ENCODE measurements around the gene PRKAG2.

The PRKAG2 gene

GRCh38 chr7:151608031-151608551 lies 268.8 kb downstream of the PRKAG2 start:
- H3K36me3 ChIP-seq (ENCODE audit: control insufficient read depth in 2 of 2, insufficient read depth in 2 of 2, low read length in 2 of 2) = peaks cover 3 to 11% of the 10 kb centered on the region in 2 donors
- H3K9me3 ChIP-seq (ENCODE audit: control insufficient read depth in 2 of 2, low read length in 2 of 2) = no peaks in the 10 kb centered on the region
- H3K27me3 ChIP-seq (ENCODE audit: control insufficient read depth in 1 of 2, insufficient read depth in 2 of 2, low read length in 2 of 2) = no peaks in the 10 kb centered on the region
- no peak overlapping the region for H3K4me3 ChIP-seq (ENCODE audit: low read length in 2 of 2)
- H3K9ac ChIP-seq (ENCODE audit: low read length in 2 of 2) = no peak overlapping the region
- H3K4me1 ChIP-seq (ENCODE audit: control insufficient read depth, insufficient read depth, low read length) = peaks cover 9% of the 10 kb centered on the region
- no peak overlapping the region for H3K27ac ChIP-seq (ENCODE audit: low read length)

GRCh38 chr7:151607464-151607867 lies 269.4 kb downstream of the PRKAG2 start:
- Histone ChIP-seq H3K4me1 (ENCODE audit: control insufficient read depth, insufficient read depth, low read length) (peaks cover 9% of the 10 kb centered on the region), H3K9ac (ENCODE audit: low read length in 2 of 2) (no peak overlapping the region), H3K36me3 (ENCODE audit: control insufficient read depth in 2 of 2, insufficient read depth in 2 of 2, low read length in 2 of 2) (peaks cover 3 to 14% of the 10 kb centered on the region in 2 donors), H3K9me3 (ENCODE audit: control insufficient read depth in 2 of 2, low read length in 2 of 2) (no peaks in the 10 kb centered on the region), H3K27ac (ENCODE audit: low read length) (no peak overlapping the region), H3K4me3 (ENCODE audit: low read length in 2 of 2) (no peak overlapping the region), H3K27me3 (ENCODE audit: control insufficient read depth in 1 of 2, insufficient read depth in 2 of 2, low read length in 2 of 2) (no peaks in the 10 kb centered on the region)

GRCh38 chr7:151603951-151604350 lies 273.0 kb downstream of the PRKAG2 start:
- Histone ChIP-seq H3K4me1 (ENCODE audit: control insufficient read depth, insufficient read depth, low read length) (peaks cover 30% of the 10 kb centered on the region), H3K27me3 (ENCODE audit: control insufficient read depth in 1 of 2, insufficient read depth in 2 of 2, low read length in 2 of 2) (no peaks in the 10 kb centered on the region), H3K27ac (ENCODE audit: low read length) (no peak overlapping the region), H3K9me3 (ENCODE audit: control insufficient read depth in 2 of 2, low read length in 2 of 2) (no peaks in the 10 kb centered on the region), H3K4me3 (ENCODE audit: low read length in 2 of 2) (no peak overlapping the region), H3K36me3 (ENCODE audit: control insufficient read depth in 2 of 2, insufficient read depth in 2 of 2, low read length in 2 of 2) (peaks cover 3 to 13% of the 10 kb centered on the region in 2 donors), H3K9ac (ENCODE audit: low read length in 2 of 2) (no peak overlapping the region)

GRCh38 chr7:151601521-151602305 lies 275.2 kb downstream of the PRKAG2 start:
- H3K4me1 ChIP-seq (ENCODE audit: control insufficient read depth, insufficient read depth, low read length) = peaks cover 28% of the 10 kb centered on the region
- H3K36me3 ChIP-seq (ENCODE audit: control insufficient read depth in 2 of 2, insufficient read depth in 2 of 2, low read length in 2 of 2) = peaks cover 3 to 13% of the 10 kb centered on the region in 2 donors
- H3K27me3 ChIP-seq (ENCODE audit: control insufficient read depth in 1 of 2, insufficient read depth in 2 of 2, low read length in 2 of 2) = no peaks in the 10 kb centered on the region
- H3K4me3 ChIP-seq (ENCODE audit: low read length in 2 of 2) = no peak overlapping the region
- no peak overlapping the region for H3K9ac ChIP-seq (ENCODE audit: low read length in 2 of 2)
- no peak overlapping the region for H3K27ac ChIP-seq (ENCODE audit: low read length)
- no peaks in the 10 kb centered on the region for H3K9me3 ChIP-seq (ENCODE audit: control insufficient read depth in 2 of 2, low read length in 2 of 2)

- Histone ChIP-seq H3K9ac (ENCODE audit: low read length in 2 of 2) (peak overlapping the region; percentile 55 to 59), H3K4me1 (ENCODE audit: control insufficient read depth, insufficient read depth, low read length) (peaks cover 28% of the 10 kb centered on the region), H3K27ac (ENCODE audit: low read length) (peak overlapping the region; percentile 78), H3K36me3 (ENCODE audit: control insufficient read depth in 2 of 2, insufficient read depth in 2 of 2, low read length in 2 of 2) (peaks cover 3 to 13% of the 10 kb centered on the region in 2 donors), H3K9me3 (ENCODE audit: control insufficient read depth in 2 of 2, low read length in 2 of 2) (no peaks in the 10 kb centered on the region), H3K27me3 (ENCODE audit: control insufficient read depth in 1 of 2, insufficient read depth in 2 of 2, low read length in 2 of 2) (no peaks in the 10 kb centered on the region), H3K4me3 (ENCODE audit: low read length in 2 of 2) (peak overlapping the region; percentile 42 to 55)
Observed at GRCh38 chr7:151600331-151600730, 276.6 kb downstream of the PRKAG2 start.

GRCh38 chr7:151599401-151600227 lies 277.3 kb downstream of the PRKAG2 start:
- no peaks in the 10 kb centered on the region for H3K9me3 ChIP-seq (ENCODE audit: control insufficient read depth in 2 of 2, low read length in 2 of 2)
- H3K4me1 ChIP-seq (ENCODE audit: control insufficient read depth, insufficient read depth, low read length) = peaks cover 28% of the 10 kb centered on the region
- peaks cover 3 to 16% of the 10 kb centered on the region in 2 donors for H3K36me3 ChIP-seq (ENCODE audit: control insufficient read depth in 2 of 2, insufficient read depth in 2 of 2, low read length in 2 of 2)
- peak overlapping the region; percentile 78 for H3K27ac ChIP-seq (ENCODE audit: low read length)
- no peaks in the 10 kb centered on the region for H3K27me3 ChIP-seq (ENCODE audit: control insufficient read depth in 1 of 2, insufficient read depth in 2 of 2, low read length in 2 of 2)
- H3K9ac ChIP-seq (ENCODE audit: low read length in 2 of 2) = peak overlapping the region; percentile 55 to 59
- H3K4me3 ChIP-seq (ENCODE audit: low read length in 2 of 2) = peak overlapping the region; percentile 42 to 55

- no peak overlapping the region for H3K27ac ChIP-seq (ENCODE audit: low read length)
- peaks cover 0 to 11% of the 10 kb centered on the region in 2 donors for H3K36me3 ChIP-seq (ENCODE audit: control insufficient read depth in 2 of 2, insufficient read depth in 2 of 2, low read length in 2 of 2)
- no peak overlapping the region for H3K4me3 ChIP-seq (ENCODE audit: low read length in 2 of 2)
- no peaks in the 10 kb centered on the region for H3K9me3 ChIP-seq (ENCODE audit: control insufficient read depth in 2 of 2, low read length in 2 of 2)
- H3K27me3 ChIP-seq (ENCODE audit: control insufficient read depth in 1 of 2, insufficient read depth in 2 of 2, low read length in 2 of 2) = no peaks in the 10 kb centered on the region
- peaks cover 28% of the 10 kb centered on the region for H3K4me1 ChIP-seq (ENCODE audit: control insufficient read depth, insufficient read depth, low read length)
- H3K9ac ChIP-seq (ENCODE audit: low read length in 2 of 2) = no peak overlapping the region
Observed at GRCh38 chr7:151597541-151598444, 279.1 kb downstream of the PRKAG2 start.

GRCh38 chr7:151595702-151596350 lies 281.1 kb downstream of the PRKAG2 start:
- no peak overlapping the region for H3K9ac ChIP-seq (ENCODE audit: low read length in 2 of 2)
- peaks cover 26% of the 10 kb centered on the region for H3K4me1 ChIP-seq (ENCODE audit: control insufficient read depth, insufficient read depth, low read length)
- no peak overlapping the region for H3K27ac ChIP-seq (ENCODE audit: low read length)

GRCh38 chr7:151592868-151593486 lies 283.9 kb downstream of the PRKAG2 start:
- Histone ChIP-seq H3K9me3 (ENCODE audit: control insufficient read depth in 2 of 2, low read length in 2 of 2) (no peaks in the 10 kb centered on the region), H3K4me3 (ENCODE audit: low read length in 2 of 2) (no peak overlapping the region), H3K9ac (ENCODE audit: low read length in 2 of 2) (no peak overlapping the region), H3K27me3 (ENCODE audit: control insufficient read depth in 1 of 2, insufficient read depth in 2 of 2, low read length in 2 of 2) (no peaks in the 10 kb centered on the region), H3K36me3 (ENCODE audit: control insufficient read depth in 2 of 2, insufficient read depth in 2 of 2, low read length in 2 of 2) (peaks cover 2 to 14% of the 10 kb centered on the region in 2 donors), H3K4me1 (ENCODE audit: control insufficient read depth, insufficient read depth, low read length) (peaks cover 1% of the 10 kb centered on the region), H3K27ac (ENCODE audit: low read length) (no peak overlapping the region)

More at GRCh38 chr7:151595702-151596350, 281.1 kb downstream of the PRKAG2 start:
- H3K9me3 ChIP-seq (ENCODE audit: control insufficient read depth in 2 of 2, low read length in 2 of 2) = no peaks in the 10 kb centered on the region
- H3K4me3 ChIP-seq (ENCODE audit: low read length in 2 of 2) = no peak overlapping the region
- peaks cover 2 to 11% of the 10 kb centered on the region in 2 donors for H3K36me3 ChIP-seq (ENCODE audit: control insufficient read depth in 2 of 2, insufficient read depth in 2 of 2, low read length in 2 of 2)
- no peaks in the 10 kb centered on the region for H3K27me3 ChIP-seq (ENCODE audit: control insufficient read depth in 1 of 2, insufficient read depth in 2 of 2, low read length in 2 of 2)

Data from stomach smooth muscle (tissue), 2 donors.